Activated CD4-positive, alpha-beta memory T cell treated with anti-CD3 and anti-CD28 coated beads, Interleukin-2, amount 10 ng/mL, durations not matched to agents 7 days and 5 days (primary cell): ENCODE measurements around the gene FAM193B. TPM values are rescaled to one million over a fixed set of nuclear protein-coding genes. Genes with fewer than 3 reads are reported as not detected.
"Not testable (repeated sequence)": the region's sequence is repeated elsewhere in the genome, so short reads cannot be mapped to it uniquely, and the experiment has no call there.

Experiments
- CTCF ChIA-PET: fragments of 350-600 bp; sonication (Branson Sonifier 250); formaldehyde crosslinking; loops from one replicate; lab custom pipeline; 2021; ENCODE audit warnings: antibody characterized with exemption, inconsistent platforms; lab: Charles Lee
- POLR2A ChIA-PET: fragments of 350-600 bp; sonication (Branson Sonifier 250); formaldehyde crosslinking; loops from one replicate; lab custom pipeline; 2021; ENCODE audit warnings: antibody characterized with exemption; lab: Charles Lee
- DNase-seq: peaks from one replicate; pipeline ENCODE4 v3.0.0-alpha.2; 2020
- H3K27ac Mint-ChIP-seq: one replicate; pipeline ENCODE4 v1.8.0; 2021; ENCODE audit warnings: mild to moderate bottlenecking, mixed read lengths
- H3K27me3 Mint-ChIP-seq: one replicate; pipeline ENCODE4 v1.8.0; 2021; ENCODE audit warnings: mixed read lengths
- H3K36me3 Mint-ChIP-seq: one replicate; pipeline ENCODE4 v1.8.0; 2021; ENCODE audit warnings: low read depth, mixed read lengths
- H3K4me1 Mint-ChIP-seq: one replicate; pipeline ENCODE4 v1.8.0; 2021; ENCODE audit warnings: mixed read lengths
- H3K4me3 Mint-ChIP-seq: one replicate; pipeline ENCODE4 v1.8.0; 2021; ENCODE audit warnings: mild to moderate bottlenecking, mixed read lengths
- H3K9me3 Mint-ChIP-seq: one replicate; pipeline ENCODE4 v1.8.0; 2021; ENCODE audit warnings: mixed read lengths
- total RNA-seq, 2 experiments: library from RNA; stranded (reverse); gene quantifications; one replicate each; pipeline ENCODE4 v1.2.3, GENCODE V29; 2021

FAM193B gene
- total RNA-seq, 2 experiments from 2014 or later = 110 to 112 TPM

DNA sequence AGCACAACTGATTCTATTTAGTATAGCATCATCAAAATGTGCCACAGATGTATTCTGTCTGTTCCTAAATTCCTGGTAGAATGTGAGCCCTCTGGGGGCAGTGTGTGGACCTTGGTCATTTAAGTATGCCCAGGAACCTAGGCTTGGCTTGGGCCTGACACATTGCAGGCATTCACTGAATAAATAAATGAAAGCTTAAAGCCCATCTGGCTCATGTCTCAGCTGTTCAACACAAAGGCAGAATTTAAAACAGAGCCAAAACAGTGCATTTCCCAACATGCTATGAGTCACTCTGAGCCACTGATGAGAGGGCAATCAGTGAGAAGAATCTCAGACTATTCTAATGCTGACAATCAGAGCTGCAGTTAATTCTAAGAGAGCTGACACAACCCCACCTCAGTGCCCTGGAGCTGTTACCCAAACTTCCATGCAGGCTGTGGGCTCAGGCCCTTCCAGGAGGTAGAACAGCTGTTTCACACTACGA is 8.1 kb downstream of the FAM193B start:
- Mint-ChIP-seq H3K4me1 (peaks cover 8% of the 10 kb centered on the region), H3K27me3 (no peaks in the 10 kb centered on the region), H3K9me3 (no peaks in the 10 kb centered on the region), H3K27ac (no peak overlapping the region), H3K4me3 (no peak overlapping the region), H3K36me3 (peaks cover 23% of the 10 kb centered on the region)
- DNase-seq = no peak
- POLR2A ChIA-PET = interaction anchor here (1.4 kb wide), 1 partner anchor 8 kb away, joined by 4 read pairs; the partner anchor contains the start of gene FAM193B
- CTCF ChIA-PET = no interaction called here

DNA sequence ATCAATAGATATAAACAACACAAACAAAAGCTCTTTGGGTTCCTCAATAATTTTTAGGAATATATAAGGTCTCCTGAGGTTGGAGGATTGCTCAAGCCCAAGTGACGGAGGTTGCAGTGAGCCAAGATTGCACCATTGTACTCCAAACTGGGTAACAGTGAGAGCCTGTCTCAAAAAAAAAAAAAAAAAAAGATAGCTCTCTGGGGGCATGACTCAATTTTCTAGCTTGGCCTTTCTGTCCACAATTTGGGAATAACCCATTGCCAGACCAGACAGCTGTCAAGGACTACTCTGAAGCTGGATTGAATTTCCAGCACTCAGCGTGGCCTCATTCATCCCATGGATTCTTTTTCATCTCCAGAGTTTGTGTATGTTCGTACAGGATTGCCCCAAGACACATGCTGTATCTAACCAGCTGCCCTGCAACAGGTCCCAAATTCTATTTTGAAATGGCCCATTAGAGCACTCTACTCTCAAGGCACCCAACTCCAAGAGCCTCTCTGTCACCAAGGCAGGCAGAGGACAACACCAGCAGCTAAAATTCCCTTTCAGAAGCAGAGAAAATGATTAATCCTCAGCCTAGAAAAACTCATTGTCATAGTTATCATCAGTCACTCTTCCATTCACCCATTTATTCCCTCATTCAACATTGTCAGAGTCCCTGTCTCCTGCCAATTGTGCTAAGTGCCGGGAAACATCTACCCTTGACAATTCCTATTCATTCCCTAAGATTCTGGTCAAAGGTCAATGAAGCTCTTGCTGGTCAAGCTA is 8.7 kb downstream of the FAM193B start:
- Mint-ChIP-seq H3K4me3 (no peak overlapping the region), H3K36me3 (peaks cover 23% of the 10 kb centered on the region), H3K4me1 (peaks cover 8% of the 10 kb centered on the region), H3K27me3 (no peaks in the 10 kb centered on the region), H3K9me3 (no peaks in the 10 kb centered on the region), H3K27ac (no peak overlapping the region)
- ChIA-PET POLR2A (interaction anchor here (0.9 to 1.4 kb wide), 2 partner anchors 8 to 20 kb away, joined by 3 to 4 read pairs; partner anchors contain the start of gene FAM193B), CTCF (interaction anchor here (0.7 to 1.1 kb wide), 3 partner anchors 13 to 508 kb away, joined by 3 to 4 read pairs (median 3); no protein-coding TSS in a partner anchor)
- DNase-seq = no peak

DNA sequence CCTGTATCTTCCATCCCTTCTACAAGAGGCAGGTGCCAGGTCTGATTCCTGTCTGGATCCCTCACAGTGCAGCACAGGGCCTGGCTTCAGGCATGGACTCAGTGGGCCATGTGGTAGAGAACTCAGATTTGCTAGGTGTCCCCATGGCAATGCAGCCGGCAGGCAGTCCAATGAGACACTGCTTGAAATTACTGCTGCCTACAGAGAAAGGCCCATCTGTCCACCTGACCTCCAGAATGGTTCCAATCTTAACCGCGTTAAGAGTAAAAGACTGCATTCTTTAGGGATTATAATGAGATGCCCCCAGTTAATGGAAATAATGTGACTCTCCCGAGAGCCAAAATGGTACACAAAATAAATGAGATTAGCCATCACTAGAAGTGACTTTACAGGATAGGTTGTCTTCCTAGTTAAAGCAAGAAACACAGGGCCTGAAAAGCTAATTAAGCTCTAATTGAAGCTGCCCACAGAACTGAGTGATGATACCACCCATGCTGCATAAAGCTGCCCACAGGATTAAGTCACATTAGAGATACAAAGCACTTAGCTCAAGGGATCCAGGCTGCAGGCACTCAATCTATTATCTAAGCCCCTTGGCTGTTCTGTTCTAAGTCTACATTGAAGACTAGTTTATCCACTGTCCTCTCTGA is 11.4 kb downstream of the FAM193B start:
- POLR2A ChIA-PET = no interaction called here
- H3K36me3 Mint-ChIP-seq = peaks cover 25% of the 10 kb centered on the region
- peaks cover 5% of the 10 kb centered on the region for H3K4me1 Mint-ChIP-seq
- H3K27me3 Mint-ChIP-seq = no peaks in the 10 kb centered on the region
- H3K27ac Mint-ChIP-seq = no peak overlapping the region
- no peak for DNase-seq
- H3K4me3 Mint-ChIP-seq = no peak overlapping the region
- no peaks in the 10 kb centered on the region for H3K9me3 Mint-ChIP-seq
- CTCF ChIA-PET = interaction anchor here (0.8 kb wide), 1 partner anchor 18 kb away, joined by 3 read pairs; no protein-coding TSS in a partner anchor

DNA sequence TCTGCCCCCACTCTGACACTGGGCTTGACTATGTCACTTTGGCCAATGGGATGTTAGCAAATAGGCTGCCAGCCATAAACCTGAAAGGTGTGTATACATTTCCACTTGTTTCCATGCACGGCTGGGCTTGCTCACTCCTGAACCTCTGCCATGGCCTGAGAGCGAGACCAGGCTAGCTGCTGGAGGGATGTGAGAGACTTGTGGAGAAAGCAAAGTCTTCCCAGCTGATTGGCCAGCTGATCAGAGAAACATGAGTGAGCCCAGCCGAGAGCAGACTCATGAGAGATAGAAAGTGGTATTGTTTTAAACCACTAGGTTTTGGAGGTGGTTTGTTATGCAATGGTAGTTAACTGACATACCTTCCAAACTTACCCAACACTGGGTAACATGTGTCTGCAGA is 13.9 kb downstream of the FAM193B start:
- DNase-seq = no peak
- Mint-ChIP-seq H3K27me3 (no peaks in the 10 kb centered on the region), H3K27ac (no peak overlapping the region), H3K4me1 (no peaks in the 10 kb centered on the region), H3K9me3 (no peaks in the 10 kb centered on the region), H3K4me3 (no peak overlapping the region), H3K36me3 (peaks cover 31% of the 10 kb centered on the region)
- CTCF ChIA-PET = no interaction called here
- POLR2A ChIA-PET = no interaction called here

DNA sequence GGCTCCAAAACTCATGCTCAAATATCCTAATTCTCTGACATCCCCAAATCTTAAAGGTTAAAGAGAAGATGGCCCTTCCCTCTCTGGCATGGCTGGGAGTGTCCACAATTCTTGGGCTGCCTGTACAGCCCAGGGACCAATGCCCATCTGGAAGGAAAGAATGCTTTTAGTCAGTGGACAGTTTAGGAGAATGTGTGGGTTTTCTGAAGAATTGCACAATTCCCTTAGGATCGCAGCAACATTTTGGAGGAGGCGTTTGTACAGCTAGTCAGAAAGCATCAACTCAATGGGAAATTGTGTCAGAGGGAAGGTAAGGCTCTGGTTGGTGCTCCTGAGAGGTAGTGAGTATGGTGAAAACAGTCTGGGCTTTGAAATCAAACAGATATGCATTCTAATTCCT is 15.0 kb downstream of the FAM193B start:
- Mint-ChIP-seq H3K4me1 (no peaks in the 10 kb centered on the region), H3K27me3 (no peaks in the 10 kb centered on the region), H3K9me3 (no peaks in the 10 kb centered on the region), H3K27ac (no peak overlapping the region), H3K36me3 (peaks cover 28% of the 10 kb centered on the region), H3K4me3 (no peak overlapping the region)
- ChIA-PET POLR2A (no interaction called here), CTCF (no interaction called here)
- no peak for DNase-seq

DNA sequence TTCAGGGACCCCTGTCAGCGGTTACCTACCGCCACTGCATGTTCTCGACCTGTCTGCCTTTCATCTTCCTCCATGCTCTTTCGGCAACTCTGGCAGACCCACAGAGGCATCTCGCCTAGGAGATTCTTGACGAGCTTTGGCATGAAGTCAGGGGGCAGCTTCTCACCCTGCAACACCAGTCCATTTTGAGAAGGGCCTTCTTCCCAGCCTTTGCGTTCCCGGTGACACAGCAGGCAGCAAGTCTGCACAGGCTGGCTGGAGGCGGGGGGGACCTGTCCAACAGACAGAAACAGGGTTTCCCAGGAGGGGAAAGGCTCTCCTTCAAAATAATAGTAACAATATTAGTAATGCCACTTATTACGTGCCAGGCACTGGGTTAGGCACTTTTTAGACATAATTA is 15.5 kb downstream of the FAM193B start:
- no peaks in the 10 kb centered on the region for H3K4me1 Mint-ChIP-seq
- peaks cover 28% of the 10 kb centered on the region for H3K36me3 Mint-ChIP-seq
- no peak overlapping the region for H3K4me3 Mint-ChIP-seq
- no peak for DNase-seq
- CTCF ChIA-PET = interaction anchor here (0.6 kb wide), 1 partner anchor 40 kb away, joined by 3 read pairs; no protein-coding TSS in a partner anchor
- POLR2A ChIA-PET = interaction anchor here (0.5 to 1.3 kb wide), 2 partner anchors 10 to 548 kb away, joined by 3 read pairs; no protein-coding TSS in a partner anchor
- no peaks in the 10 kb centered on the region for H3K27me3 Mint-ChIP-seq
- H3K9me3 Mint-ChIP-seq = no peaks in the 10 kb centered on the region
- no peak overlapping the region for H3K27ac Mint-ChIP-seq

DNA sequence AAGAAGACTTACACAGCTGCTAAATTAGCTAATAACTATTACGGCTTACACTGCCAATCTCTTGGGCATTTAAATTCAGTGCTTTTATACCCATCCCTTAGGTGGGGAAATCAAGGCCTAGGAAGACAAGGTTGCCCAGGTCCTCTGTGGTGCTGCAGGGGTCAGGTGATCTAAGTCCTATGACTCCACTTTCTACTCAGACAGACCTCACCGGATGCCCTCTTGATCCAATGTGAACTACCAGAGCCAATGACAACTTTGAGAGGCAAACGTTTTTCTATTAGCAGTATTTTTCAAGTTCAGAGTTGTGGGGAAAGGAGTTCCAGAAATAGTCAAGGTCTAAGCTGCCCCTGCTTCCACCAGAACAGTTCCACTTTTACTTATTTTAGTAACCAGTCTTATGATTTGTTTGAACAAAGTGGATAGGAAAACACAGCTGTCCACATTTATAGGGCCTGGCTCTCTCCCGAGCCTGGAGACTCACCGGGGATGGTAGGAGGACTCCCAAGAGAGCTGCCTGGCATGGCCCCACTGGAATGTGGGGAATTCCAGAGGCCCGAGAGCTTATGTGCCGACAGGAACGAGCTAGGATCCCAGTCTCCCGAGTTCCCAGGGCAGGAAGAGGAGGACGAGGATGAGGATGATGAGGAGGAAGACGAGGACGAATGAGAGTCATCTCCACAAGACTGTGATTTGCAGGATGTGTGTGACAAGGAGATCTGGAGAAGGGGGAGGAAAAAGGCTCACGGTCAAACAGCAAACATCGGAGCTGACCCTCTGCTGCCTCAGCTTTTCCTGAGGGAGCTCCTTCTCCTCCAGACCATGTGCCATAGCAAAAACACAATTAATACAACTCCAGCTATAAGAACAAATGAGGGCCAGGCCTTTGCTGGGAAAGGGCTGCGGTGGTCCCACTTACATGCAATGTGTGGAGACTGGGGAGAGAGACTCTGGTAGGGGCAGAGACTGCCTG is 16.7 kb downstream of the FAM193B start:
- H3K4me1 Mint-ChIP-seq = no peaks in the 10 kb centered on the region
- no peaks in the 10 kb centered on the region for H3K27me3 Mint-ChIP-seq
- ChIA-PET CTCF (interaction anchor here (0.6 to 1.4 kb wide), 3 partner anchors 22 to 39 kb away, joined by 3 to 5 read pairs (median 3); no protein-coding TSS in a partner anchor), POLR2A (interaction anchor here (1.3 kb wide), 1 partner anchor 9 kb away, joined by 3 read pairs; no protein-coding TSS in a partner anchor)
- no peak for DNase-seq
- no peaks in the 10 kb centered on the region for H3K9me3 Mint-ChIP-seq
- no peak overlapping the region for H3K4me3 Mint-ChIP-seq
- H3K36me3 Mint-ChIP-seq = peaks cover 30% of the 10 kb centered on the region
- H3K27ac Mint-ChIP-seq = no peak overlapping the region

DNA sequence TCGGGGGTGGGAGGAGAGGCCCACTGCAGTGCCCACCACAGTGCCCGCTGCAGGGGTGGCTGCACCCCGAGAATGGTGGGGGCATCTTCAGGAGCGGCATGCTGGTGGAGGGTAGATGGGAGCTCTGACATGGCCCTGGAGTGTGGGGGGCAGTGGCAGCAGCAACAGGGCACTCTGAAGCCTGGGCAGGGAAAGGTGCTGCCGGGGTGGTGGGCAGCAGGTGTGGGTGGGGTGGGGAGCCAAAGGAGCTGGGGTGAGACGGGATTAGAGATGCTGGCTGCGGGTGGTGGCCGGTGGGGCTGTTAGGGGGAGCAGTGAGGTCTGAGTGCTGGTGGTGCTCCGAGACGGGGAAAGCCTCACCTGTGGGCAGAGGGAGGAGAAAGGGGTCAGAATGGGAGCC is 18.0 kb downstream of the FAM193B start:
- H3K27me3 Mint-ChIP-seq = no peaks in the 10 kb centered on the region
- no peaks in the 10 kb centered on the region for H3K4me1 Mint-ChIP-seq
- ChIA-PET CTCF (no interaction called here), POLR2A (no interaction called here)
- no peak overlapping the region for H3K4me3 Mint-ChIP-seq
- DNase-seq = no peak
- H3K36me3 Mint-ChIP-seq = peaks cover 29% of the 10 kb centered on the region
- no peaks in the 10 kb centered on the region for H3K9me3 Mint-ChIP-seq
- H3K27ac Mint-ChIP-seq = no peak overlapping the region

DNA sequence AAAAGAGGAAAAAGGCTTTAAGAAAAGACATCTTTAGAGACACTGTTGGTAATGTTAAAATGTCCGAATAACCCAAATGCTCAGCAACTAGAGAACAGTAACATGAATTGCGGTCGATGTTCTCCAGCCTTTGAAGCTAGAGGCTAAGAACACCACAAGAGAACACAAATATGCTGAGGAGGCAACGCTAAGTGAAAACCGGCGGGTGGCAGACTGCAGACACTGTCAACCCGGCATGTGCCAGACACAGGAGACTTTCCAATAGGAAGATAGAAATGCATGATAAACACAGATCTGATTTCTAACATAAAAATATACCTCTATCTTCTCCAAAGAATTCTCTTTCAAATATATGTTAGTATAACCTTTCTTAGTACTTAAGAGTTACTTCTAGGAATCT is 19.2 kb downstream of the FAM193B start:
- no peaks in the 10 kb centered on the region for H3K9me3 Mint-ChIP-seq
- H3K36me3 Mint-ChIP-seq = peaks cover 32% of the 10 kb centered on the region
- H3K27me3 Mint-ChIP-seq = no peaks in the 10 kb centered on the region
- ChIA-PET CTCF (no interaction called here), POLR2A (no interaction called here)
- DNase-seq = no peak
- no peaks in the 10 kb centered on the region for H3K4me1 Mint-ChIP-seq
- H3K27ac Mint-ChIP-seq = no peak overlapping the region
- no peak overlapping the region for H3K4me3 Mint-ChIP-seq

DNA sequence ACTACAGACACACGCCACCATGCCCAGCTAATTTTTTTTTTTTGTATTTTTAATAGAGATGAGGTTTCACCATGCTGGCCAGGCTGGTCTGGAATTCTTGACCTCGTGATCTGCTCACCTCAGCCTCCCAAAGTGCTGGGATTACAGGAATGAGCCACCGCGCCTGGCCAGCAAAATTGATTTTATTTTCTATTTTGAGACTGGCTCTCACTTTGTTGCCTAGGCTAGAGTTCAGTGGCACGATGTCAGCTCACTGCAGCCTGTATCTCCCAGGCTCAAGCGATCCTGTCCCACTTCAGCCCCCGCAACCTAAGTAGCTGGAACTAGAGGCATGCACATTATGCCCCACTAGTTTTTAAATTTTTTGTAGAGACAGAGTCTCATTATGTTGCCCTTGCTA is 19.9 kb downstream of the FAM193B start:
- not testable (repeated sequence) for H3K27ac Mint-ChIP-seq, H3K4me1 Mint-ChIP-seq, DNase-seq, H3K9me3 Mint-ChIP-seq, H3K4me3 Mint-ChIP-seq, H3K27me3 Mint-ChIP-seq
- ChIA-PET CTCF (interaction anchor here (0.7 kb wide), 1 partner anchor 199 kb away, joined by 6 read pairs; no protein-coding TSS in a partner anchor), POLR2A (interaction anchor here (1.1 kb wide), 1 partner anchor 9 kb away, joined by 4 read pairs; no protein-coding TSS in a partner anchor)
- H3K36me3 Mint-ChIP-seq = peaks cover 33% of the 10 kb centered on the region

DNA sequence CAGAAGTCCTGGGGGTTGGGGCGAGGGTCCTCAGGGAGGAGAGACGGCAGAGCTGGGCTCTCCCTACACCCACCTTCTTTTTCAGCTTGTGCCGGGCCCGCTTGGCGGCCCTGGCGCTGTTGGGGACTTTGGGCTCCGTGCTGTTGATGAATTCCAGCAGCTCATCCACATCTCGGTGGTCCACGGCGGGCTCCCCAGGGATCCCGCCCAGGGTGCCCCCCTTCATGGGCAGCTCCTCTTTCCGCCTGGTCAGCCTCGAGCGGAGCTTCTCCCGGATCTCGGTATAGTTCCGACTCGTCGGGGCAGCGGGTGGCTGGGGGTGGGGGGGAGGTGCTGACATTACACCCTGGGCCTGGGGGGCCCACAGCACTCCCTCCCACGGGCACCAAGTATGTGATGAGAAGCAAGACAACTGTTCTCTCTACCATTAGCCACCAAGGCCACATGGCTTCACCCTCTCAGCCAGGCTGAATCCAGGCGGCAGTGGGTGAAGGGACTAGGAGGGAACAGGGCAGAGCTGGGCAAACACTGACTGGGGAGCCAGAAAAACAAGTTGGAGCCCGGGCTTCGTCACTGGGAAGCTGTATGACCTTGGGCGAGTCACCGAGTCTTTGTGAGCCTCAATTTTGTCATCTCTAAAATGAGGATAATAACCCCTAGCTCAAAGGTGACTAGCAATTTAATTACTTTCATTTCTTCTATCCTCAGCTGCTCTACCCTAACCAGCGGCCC is 23.0 kb downstream of the FAM193B start:
- Mint-ChIP-seq H3K4me1 (no peaks in the 10 kb centered on the region), H3K4me3 (no peak overlapping the region), H3K27me3 (no peaks in the 10 kb centered on the region), H3K36me3 (peaks cover 13% of the 10 kb centered on the region), H3K9me3 (no peaks in the 10 kb centered on the region), H3K27ac (no peak overlapping the region)
- CTCF ChIA-PET = interaction anchor here (1.0 to 1.1 kb wide), 2 partner anchors 10 to 152 kb away, joined by 4 read pairs; no protein-coding TSS in a partner anchor
- POLR2A ChIA-PET = interaction anchor here (1.6 kb wide), 1 partner anchor 10 kb away, joined by 3 read pairs; no protein-coding TSS in a partner anchor
- no peak for DNase-seq
